ENCODE measurements around the gene DHRS2.

DNA sequence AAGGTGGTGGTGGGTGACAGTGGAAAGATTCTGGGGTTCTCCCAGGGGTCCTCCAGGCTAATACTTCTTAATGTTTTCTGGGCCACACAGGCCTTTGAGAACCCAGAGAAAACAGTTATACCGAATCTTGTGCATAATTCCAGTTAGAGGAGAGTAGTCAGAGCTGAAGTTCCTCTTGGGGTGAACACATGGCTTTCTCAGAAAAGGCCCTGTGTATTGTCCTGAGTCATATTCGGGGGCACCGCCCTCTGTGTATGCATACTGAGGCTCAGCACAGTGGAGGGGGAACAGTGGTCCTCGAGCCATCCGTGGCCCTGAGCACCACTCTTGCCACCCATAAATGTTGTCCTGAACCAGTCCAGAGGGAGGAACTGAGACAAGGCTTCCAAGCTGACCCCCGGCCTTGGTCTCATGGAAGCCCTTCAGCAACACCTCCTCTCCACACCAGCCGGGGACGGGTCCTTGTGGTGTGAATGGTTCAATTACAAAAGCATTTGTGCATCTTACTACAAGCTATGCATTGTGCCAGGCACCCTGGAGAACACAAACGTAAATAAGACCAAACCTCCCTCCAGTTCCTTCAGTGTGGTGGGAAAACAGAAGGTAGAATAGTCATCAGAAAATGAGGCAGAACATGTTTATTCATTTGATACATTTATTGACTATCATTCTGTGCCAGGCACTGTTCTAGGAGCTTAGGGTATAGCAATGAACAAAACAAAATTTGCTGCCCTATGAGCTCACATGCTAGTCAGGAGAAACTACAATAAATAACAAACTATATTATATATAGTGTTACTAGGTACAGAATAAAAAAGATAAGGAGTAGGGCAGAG, 9.9 kb downstream of the DHRS2 start:
- TF ChIP-seq HOXA7 (CRISPR knock-in tag; IDR thresholded peaks at IDR 0.05) (no peak), CTCF (IDR thresholded peaks at IDR 0.05) (no peak), SMC3 (IDR thresholded peaks at IDR 0.05) (no peak), TP53 (CRISPR knock-in tag; IDR thresholded peaks at IDR 0.05) (no peak), CHD4 (IDR thresholded peaks at IDR 0.05; ENCODE audit: borderline replicate concordance) (no peak), RNF2 (IDR thresholded peaks at IDR 0.05; ENCODE audit: borderline replicate concordance, low read depth) (no peak), POLR2A (IDR thresholded peaks at IDR 0.05; ENCODE audit: low read length) (no peak), FOSL2 (IDR thresholded peaks at IDR 0.05) (no peak), FOSL2 (CRISPR knock-in tag; IDR thresholded peaks at IDR 0.05) (no peak)
- TF ChIP-seq, protein P1, sequence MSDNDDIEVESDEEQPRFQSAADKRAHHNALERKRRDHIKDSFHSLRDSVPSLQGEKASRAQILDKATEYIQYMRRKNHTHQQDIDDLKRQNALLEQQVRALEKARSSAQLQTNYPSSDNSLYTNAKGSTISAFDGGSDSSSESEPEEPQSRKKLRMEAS (IDR thresholded peaks at IDR 0.05), result no peak
